DOHH2 (cell line): ENCODE results near the gene SULT2B1.

Source experiments
- CTCF ChIP-seq: fragments of 200-600 bp; sonication (generic); IDR thresholded peaks from one replicate; pipeline ENCODE4 v1.5.1; 2014; ENCODE audit warnings: antibody characterized with exemption, mild to moderate bottlenecking, low read depth, low read length; ENCODE audit not compliant: poor library complexity, severe bottlenecking
- EZH2phosphoT487 ChIP-seq: fragments of 200-600 bp; sonication (generic); IDR thresholded peaks from 2 replicates; pipeline ENCODE4 v1.6.1; 2017; ENCODE audit warnings: borderline replicate concordance, mild to moderate bottlenecking, antibody characterized with exemption, low read length, moderate library complexity, mixed read lengths

GRCh38 chr19:48502350-48503018 is 49.5 kb upstream of the SULT2B1 start:
- TF ChIP-seq CTCF (no peak), EZH2phosphoT487 (no peak)
